ENCODE measurements around the gene PEX5L.
A peak's percentile ranks its signal among the peaks of the same experiment; 100 is the strongest.
"Not testable (repeated sequence)": the region's sequence is repeated elsewhere in the genome, so short reads cannot be mapped to it uniquely, and the experiment has no call there.

The PEX5L gene

GRCh38 chr3:180036671-180037455, at the start of gene PEX5L:
TSS of gene PEX5L (minus strand) at chr3:180036937. CDS start at chr3:180036599, 338 bp downstream.
- DNase-seq = peak; percentile 77

GRCh38 chr3:180085122-180085710, 48.5 kb upstream of the PEX5L start:
- DNase-seq = no peak

GRCh38 chr3:180082699-180083098, 46.0 kb upstream of the PEX5L start:
- no peak for DNase-seq

- DNase-seq = no peak
These were observed 41.9 kb upstream of the PEX5L start for GRCh38 chr3:180078592-180078991.

DNA sequence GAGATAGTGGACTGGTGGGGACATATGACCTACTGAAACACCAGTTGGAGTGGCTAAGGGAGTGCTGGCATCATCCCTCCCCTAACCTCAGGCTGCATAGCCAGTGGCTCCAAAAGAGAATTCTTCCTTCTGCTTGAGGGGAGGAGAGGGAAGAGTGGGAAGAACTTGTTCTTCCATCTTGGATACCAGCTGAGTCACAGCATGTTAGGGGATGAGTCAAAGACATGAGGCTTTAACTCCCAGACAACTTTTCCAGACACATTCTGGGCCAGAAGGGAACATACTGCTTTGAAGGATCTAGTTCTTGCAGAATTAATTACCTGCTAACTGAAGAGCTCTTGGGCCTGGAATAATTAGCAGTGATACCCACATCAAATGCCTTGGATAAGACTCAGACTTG, 36.8 kb upstream of the PEX5L start:
- DNase-seq = no peak

DNA sequence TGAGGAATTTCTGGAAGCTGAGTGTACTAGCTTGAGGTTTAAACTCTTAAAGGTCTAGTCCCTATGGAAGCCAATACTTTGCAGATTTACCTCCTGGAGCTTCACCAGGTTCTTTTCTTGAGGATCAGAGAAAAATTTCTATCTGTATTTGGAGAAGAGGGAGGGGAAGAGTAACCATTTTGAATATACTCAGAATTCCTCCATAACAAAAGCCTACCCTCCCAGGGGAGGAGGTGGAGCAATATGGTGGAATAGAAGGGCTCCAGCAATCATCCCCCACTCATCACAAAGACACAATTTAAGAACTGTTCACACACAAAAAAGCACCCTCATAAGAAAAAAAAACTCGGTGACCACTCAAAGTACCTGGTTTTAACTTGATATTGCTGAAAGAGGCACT, 36.0 kb upstream of the PEX5L start:
- DNase-seq = no peak

GRCh38 chr3:180070925-180071324, 34.2 kb upstream of the PEX5L start:
- no peak for DNase-seq

DNA sequence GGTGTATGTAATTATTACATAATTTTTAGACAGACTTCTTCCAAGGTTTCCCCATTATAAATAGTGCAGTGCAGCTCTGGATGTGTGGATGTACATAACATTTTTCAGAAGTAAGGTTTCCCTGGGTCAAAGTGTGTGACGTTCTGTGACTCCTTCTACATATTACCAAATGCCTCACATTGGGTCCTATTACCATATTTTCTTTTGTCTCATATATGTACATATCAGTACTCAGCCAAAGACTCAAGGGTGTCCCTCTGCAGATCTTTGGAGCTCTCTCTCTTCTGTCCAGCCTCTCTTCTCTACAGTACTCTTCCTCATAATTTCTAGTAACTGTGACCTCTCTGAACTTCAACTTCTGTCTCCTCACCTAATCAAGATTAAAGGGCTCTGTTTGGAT, 31.3 kb upstream of the PEX5L start:
- no peak for DNase-seq

DNA sequence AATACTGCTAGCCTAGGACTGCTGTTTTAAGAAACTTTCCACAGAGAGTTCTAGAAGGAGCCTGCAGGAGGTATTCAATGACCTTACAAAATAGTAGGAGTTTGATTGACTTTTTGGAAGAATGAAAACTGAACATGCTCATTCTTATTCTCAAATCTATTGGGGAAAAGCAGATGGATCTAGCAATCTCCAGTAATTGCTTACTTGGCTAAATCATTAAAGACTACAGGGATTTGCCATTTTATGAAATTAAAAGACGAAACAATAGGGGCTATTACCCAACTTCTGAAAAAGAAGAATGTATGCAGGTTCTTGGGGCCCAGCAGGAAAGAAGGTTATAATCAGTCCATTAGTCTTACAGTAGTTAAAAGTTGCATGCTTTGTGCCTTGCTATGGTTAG, 29.9 kb upstream of the PEX5L start:
- no peak for DNase-seq

DNA sequence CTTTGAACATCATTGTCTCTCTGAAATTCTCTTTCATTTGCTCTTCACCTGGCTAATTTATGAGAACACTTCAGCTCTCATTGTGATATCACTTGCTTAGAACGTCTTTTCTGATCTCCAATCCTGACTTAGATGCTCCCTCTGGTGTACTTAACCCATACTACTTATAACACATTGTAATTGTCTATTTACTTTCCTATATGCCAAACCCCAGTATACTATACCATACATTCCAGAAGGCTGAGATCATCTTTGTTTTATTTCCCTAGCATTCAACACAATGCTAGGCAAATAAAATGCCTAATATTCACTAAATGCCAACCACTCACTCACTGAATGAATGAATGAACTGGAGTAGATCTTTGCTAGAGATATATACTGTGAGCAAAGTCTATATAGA, 27.0 kb upstream of the PEX5L start:
- DNase-seq = no peak

GRCh38 chr3:180062771-180063170, 26.0 kb upstream of the PEX5L start:
- no peak for DNase-seq

GRCh38 chr3:180059356-180059755, 22.6 kb upstream of the PEX5L start:
- no peak for DNase-seq

- no peak for DNase-seq
These were observed 21.5 kb upstream of the PEX5L start for GRCh38 chr3:180058238-180058637.

DNA sequence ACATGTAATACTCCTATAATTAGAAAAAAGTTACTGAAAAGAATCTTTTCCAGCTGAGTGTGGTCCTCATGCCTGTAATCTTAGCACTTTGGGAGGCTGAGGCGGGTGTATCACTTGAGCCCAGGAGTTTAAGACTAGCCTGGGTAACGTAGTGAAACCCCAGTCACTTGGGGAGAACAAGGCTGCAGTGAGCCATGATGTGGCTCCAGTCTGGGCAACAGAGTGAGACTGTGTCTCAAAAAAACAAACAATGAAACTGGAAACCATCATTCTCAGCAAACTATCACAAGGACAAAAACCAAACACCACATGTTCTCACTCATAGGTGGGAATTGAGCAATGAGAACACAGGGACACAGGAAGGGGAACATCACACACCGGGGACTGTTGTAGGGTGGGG, 18.9 kb upstream of the PEX5L start:
- DNase-seq = not testable (repeated sequence)

GRCh38 chr3:180049391-180049790, 12.7 kb upstream of the PEX5L start:
- no peak for DNase-seq

GRCh38 chr3:180048840-180049239, 12.1 kb upstream of the PEX5L start:
- peak; percentile 56 for DNase-seq

GRCh38 chr3:180048103-180048502, 11.4 kb upstream of the PEX5L start:
- no peak for DNase-seq

DNA sequence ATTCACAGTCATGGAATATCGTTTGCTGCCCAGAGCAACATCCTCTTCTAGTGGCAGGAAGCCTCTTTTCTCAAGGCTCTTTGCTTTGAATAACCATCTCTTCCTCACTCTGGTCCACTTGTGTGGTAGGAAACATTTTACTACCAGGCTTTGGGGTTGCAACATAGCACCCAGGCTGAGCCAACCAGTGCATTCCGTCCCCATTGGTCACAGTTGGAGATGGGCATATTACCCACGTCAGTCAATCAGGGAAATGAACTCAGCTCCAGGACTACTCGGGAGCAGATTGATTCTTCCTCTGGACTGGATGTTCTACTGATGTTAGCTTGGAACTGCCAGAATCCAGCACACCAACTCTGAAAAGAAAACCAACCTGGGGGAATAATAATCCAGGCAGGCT, 4.2 kb upstream of the PEX5L start:
- DNase-seq = no peak

DNA sequence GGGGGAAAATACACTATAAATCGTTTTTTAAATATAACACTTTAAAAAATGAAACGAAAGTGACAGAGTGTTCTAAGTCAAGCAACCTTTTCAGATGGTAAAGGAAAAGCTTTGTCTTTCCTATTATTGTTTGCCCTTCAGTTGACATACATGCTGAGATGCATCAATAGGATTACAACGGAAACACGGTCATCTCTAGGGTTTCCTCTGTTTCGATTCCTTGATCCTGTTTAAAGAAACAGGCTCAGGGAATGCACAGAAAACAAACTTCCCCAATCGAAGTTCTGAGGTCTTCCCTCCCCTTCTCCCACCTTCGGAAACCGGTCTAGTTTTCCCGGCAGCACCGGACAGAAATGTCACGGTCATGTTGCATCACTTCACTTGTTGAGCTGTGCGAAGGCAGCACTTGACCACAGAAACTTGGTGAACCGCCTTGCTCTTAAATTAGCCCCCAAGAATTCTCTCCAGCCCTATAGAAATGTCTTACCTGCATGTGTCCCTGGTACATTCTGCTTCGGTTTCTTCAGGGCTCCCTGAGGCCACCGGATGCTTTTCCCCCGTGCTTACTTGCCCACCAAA, 556 bp downstream of the PEX5L start:
- DNase-seq = no peak

GRCh38 chr3:180026997-180027396, 9.7 kb downstream of the PEX5L start:
- DNase-seq = no peak

DNA sequence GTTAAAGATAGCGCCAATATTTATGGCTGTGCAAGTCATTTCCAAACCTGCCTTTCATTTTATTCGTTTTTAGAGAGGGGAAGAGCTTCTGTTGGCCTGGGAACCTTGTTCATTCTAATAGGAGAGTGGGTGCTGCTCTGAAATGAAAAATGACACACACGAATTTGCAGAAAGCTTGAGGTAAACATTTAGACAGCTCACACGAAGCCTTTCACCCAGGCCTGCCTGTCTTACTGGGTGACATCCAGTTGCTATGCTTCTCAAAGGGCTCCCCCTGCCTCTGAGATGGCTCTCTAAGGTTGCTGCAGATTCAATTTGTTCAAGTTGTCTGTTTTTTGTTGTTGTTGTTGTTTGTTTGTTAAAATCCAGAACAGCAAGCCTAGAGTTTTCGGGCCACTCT, 18.2 kb downstream of the PEX5L start:
- no peak for DNase-seq

- no peak for DNase-seq
These were observed 18.9 kb downstream of the PEX5L start for GRCh38 chr3:180017846-180018245.

DNA sequence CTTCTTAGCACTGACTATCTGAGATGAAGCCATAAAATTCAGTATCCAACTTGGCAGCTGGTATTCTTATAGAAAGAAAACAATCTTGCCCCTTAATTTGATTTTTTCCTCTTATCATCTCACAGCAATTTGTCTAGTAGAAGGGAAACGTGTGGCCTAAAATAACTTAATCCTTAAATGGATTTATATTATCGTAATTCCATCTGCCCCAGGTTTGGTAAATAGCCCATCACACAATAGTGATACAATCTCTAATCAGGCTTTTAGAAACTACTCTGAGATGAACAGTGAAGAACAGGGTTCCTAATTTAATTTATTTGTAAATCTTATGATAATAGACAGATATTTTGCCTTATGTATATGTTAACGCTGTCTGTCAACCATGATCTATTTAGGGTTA, 24.8 kb downstream of the PEX5L start:
- DNase-seq = no peak

- DNase-seq = not testable (repeated sequence)
These were observed 28.4 kb downstream of the PEX5L start for GRCh38 chr3:180008318-180008717.

Measured in DMS79 treated with DMSO at 0.1 percent for 48 hours (cell line).